OCI-LY7 (cell line): ENCODE results near the gene DGKH.

Experiments
- CTCF ChIP-seq: fragments of 200-600 bp; sonication (generic); conservative IDR thresholded peaks from 2 replicates; pipeline ENCODE4 v1.5.1; 2014; ENCODE audit warnings: mild to moderate bottlenecking, antibody characterized with exemption, low read length, moderate library complexity, mixed read lengths
- EZH2phosphoT487 ChIP-seq: fragments of 200-600 bp; sonication (generic); IDR thresholded peaks from 2 replicates; pipeline ENCODE4 v1.6.1; 2018; ENCODE audit warnings: low read depth, borderline replicate concordance, mild to moderate bottlenecking, mixed run types, antibody characterized with exemption, low read length, moderate library complexity, mixed read lengths

- TF ChIP-seq CTCF = no peak
- TF ChIP-seq EZH2phosphoT487 = no peak
Measured at GRCh38 chr13:42125046-42125445, 76.6 kb downstream of the DGKH start.
